BLaER1 (cell line): Measurements from ENCODE around the gene LRRC3.

Source experiments
- H3K27ac ChIP-seq: shearing (Covaris generic); formaldehyde crosslinking; 2 replicates; pipeline ENCODE4 v1.8.1; 2022
- H3K27me3 ChIP-seq: shearing (Covaris generic); formaldehyde crosslinking; 2 replicates; pipeline ENCODE4 v1.8.1; 2022
- H3K36me3 ChIP-seq: shearing (Covaris generic); formaldehyde crosslinking; 2 replicates; pipeline ENCODE4 v1.8.1; 2022
- H3K4me1 ChIP-seq: shearing (Covaris generic); formaldehyde crosslinking; 2 replicates; pipeline ENCODE4 v1.8.1; 2022
- H3K4me2 ChIP-seq: shearing (Covaris generic); formaldehyde crosslinking; 2 replicates; pipeline ENCODE4 v1.8.1; 2022
- H3K4me3 ChIP-seq: shearing (Covaris generic); formaldehyde crosslinking; 2 replicates; pipeline ENCODE4 v1.8.1; 2022
- H3K9ac ChIP-seq: shearing (Covaris generic); formaldehyde crosslinking; 2 replicates; pipeline ENCODE4 v1.8.1; 2022
- H3K9me3 ChIP-seq: shearing (Covaris generic); formaldehyde crosslinking; 2 replicates; pipeline ENCODE4 v1.8.1; 2022
- H4K20me1 ChIP-seq: shearing (Covaris generic); formaldehyde crosslinking; 2 replicates; pipeline ENCODE4 v1.8.1; 2022
- Cebpa-rat ChIP-seq: shearing (Covaris generic); IDR thresholded peaks from 2 replicates; pipeline ENCODE4 v1.8.1; 2022

The LRRC3 gene

GRCh38 chr21:44454747-44455523 is at the start of gene LRRC3:
LRRC3 (plus strand) TSS chr21:44455510; CDS start chr21:44456645, 1,135 bp downstream.
- Histone ChIP-seq H3K27ac (peak within 1 kb of the TSS; percentile 56; the same call in 1 of the 2 replicates), H4K20me1 (no peaks in the 10 kb centered on the region; the same call in 1 of the 2 replicates), H3K9ac (peak within 1 kb of the TSS; percentile 59), H3K36me3 (0 out of 2 replicates have a peak, but pooled peaks cover 8% of the 10 kb centered on the region), H3K4me2 (peak within 1 kb of the TSS; percentile 82), H3K9me3 (peaks cover 22% of the 10 kb centered on the region), H3K4me1 (peaks cover 39% of the 10 kb centered on the region), H3K27me3 (no peaks in the 10 kb centered on the region), H3K4me3 (peak within 1 kb of the TSS; percentile 74)
- no peak for TF ChIP-seq Cebpa-rat

DNA sequence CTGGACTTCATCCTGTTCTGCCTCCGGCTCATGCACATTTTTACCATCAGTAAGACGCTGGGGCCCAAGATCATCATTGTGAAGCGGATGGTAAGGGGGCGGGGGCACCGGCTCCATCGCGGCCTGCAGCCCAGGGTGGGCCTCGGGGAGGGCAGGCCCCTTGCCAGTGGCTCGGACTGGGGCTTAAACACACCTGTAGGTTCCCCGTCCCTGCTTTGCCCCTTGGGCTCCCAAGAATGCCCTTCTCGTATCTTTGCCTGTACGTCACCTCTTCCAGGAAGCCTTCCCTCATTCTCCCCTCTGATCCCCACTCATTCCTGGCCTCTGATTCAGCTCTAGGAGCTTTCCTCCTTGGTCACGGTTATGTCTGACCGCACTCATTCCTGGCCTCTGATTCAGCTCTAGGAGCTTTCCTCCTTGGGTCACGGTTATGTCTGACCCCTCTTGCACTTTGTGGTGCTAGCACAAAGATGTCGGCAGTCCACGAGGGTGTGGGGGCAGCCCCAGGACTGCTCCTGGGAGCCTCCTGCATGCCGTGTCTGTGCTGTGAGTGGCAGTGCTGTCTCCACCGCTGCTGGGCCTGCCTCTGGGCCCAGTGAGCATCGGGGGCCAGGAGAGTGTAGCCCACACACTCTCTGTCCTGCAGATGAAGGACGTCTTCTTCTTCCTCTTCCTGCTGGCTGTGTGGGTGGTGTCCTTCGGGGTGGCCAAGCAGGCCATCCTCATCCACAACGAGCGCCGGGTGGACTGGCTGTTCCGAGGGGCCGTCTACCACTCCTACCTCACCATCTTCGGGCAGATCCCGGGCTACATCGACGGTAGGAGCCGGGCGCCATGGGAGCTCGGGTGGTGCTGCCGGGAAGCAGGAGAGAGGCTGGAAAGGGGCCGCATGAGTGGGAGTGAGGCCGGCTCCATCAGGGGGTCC is 49.1 kb upstream of the LRRC3 start:
- no peak overlapping the region for H3K4me2 ChIP-seq
- H3K9me3 ChIP-seq, result peaks cover 61% of the 10 kb centered on the region
- H3K27me3 ChIP-seq, result no peaks in the 10 kb centered on the region
- no peak overlapping the region for H3K9ac ChIP-seq
- H3K36me3 ChIP-seq, result peaks cover 93% of the 10 kb centered on the region
- no peaks in the 10 kb centered on the region for H4K20me1 ChIP-seq
- H3K27ac ChIP-seq, result no peak overlapping the region
- TF ChIP-seq Cebpa-rat, result no peak
- no peak overlapping the region for H3K4me3 ChIP-seq
- peaks cover 14% of the 10 kb centered on the region for H3K4me1 ChIP-seq

DNA sequence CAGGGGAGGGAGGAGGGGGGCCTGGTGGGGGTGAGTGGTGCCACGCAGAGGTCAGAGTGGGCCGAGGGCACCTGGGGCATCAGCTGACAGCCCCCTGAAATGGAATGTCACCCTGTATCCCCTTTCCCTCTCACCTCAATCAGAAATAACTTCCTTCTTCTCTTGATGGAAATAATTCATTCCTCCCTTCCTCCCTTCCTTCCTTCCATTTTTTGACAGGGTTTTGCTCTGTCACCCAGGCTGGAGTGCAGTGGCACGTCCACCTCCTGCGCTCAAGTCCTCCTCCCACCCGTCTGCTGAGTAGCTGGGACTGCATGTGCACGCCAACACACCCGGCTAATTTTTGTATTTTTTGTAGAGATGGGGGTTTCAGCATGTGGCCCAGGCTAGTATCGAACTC is 48.4 kb upstream of the LRRC3 start:
- no peaks in the 10 kb centered on the region for H4K20me1 ChIP-seq
- peaks cover 7% of the 10 kb centered on the region for H3K4me1 ChIP-seq
- TF ChIP-seq Cebpa-rat, result no peak
- peaks cover 93% of the 10 kb centered on the region for H3K36me3 ChIP-seq
- peaks cover 67% of the 10 kb centered on the region for H3K9me3 ChIP-seq
- H3K27ac ChIP-seq, result no peak overlapping the region
- no peak overlapping the region for H3K4me2 ChIP-seq
- no peak overlapping the region for H3K4me3 ChIP-seq
- no peak overlapping the region for H3K9ac ChIP-seq
- H3K27me3 ChIP-seq, result no peaks in the 10 kb centered on the region

DNA sequence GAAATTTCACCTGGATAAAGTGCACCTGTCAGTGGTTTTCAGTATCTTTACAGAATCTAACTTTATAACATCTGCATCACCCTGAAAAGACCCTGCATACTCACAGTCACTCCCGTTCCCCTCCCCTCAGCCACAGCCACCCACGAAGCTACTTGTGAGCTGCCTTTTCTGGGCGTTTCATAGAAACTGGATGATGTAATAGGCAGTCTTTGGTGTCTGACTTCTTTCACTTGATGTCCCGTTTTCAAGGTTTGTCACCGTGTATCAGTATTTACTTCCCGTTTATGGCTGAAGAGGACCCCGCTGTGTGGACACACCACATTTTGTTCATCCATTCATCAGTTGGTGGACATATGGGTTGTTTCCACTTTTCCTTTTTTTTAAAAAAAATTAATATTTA is 47.8 kb upstream of the LRRC3 start:
- Histone ChIP-seq H3K27me3 (no peaks in the 10 kb centered on the region), H3K4me1 (peaks cover 1% of the 10 kb centered on the region; the same call in 1 of the 2 replicates), H4K20me1 (no peaks in the 10 kb centered on the region), H3K9ac (no peak overlapping the region), H3K27ac (no peak overlapping the region), H3K4me2 (no peak overlapping the region), H3K4me3 (no peak overlapping the region), H3K36me3 (peaks cover 91% of the 10 kb centered on the region), H3K9me3 (peaks cover 68% of the 10 kb centered on the region)
- no peak for TF ChIP-seq Cebpa-rat

GRCh38 chr21:44408226-44408625 is 47.1 kb upstream of the LRRC3 start:
- Histone ChIP-seq H4K20me1 (no peaks in the 10 kb centered on the region), H3K4me2 (no peak overlapping the region), H3K36me3 (peaks cover 91% of the 10 kb centered on the region), H3K9me3 (peaks cover 64% of the 10 kb centered on the region), H3K4me3 (no peak overlapping the region), H3K27ac (no peak overlapping the region), H3K27me3 (no peaks in the 10 kb centered on the region), H3K9ac (no peak overlapping the region), H3K4me1 (no peaks in the 10 kb centered on the region)
- TF ChIP-seq Cebpa-rat, result no peak

GRCh38 chr21:44413566-44414290 is 41.6 kb upstream of the LRRC3 start:
- Histone ChIP-seq H3K27me3 (no peaks in the 10 kb centered on the region), H3K36me3 (peaks cover 94% of the 10 kb centered on the region), H3K9me3 (peaks cover 76% of the 10 kb centered on the region), H3K4me3 (no peak overlapping the region), H3K27ac (no peak overlapping the region), H3K9ac (no peak overlapping the region), H3K4me2 (no peak overlapping the region), H3K4me1 (no peaks in the 10 kb centered on the region), H4K20me1 (no peaks in the 10 kb centered on the region)
- no peak for TF ChIP-seq Cebpa-rat

DNA sequence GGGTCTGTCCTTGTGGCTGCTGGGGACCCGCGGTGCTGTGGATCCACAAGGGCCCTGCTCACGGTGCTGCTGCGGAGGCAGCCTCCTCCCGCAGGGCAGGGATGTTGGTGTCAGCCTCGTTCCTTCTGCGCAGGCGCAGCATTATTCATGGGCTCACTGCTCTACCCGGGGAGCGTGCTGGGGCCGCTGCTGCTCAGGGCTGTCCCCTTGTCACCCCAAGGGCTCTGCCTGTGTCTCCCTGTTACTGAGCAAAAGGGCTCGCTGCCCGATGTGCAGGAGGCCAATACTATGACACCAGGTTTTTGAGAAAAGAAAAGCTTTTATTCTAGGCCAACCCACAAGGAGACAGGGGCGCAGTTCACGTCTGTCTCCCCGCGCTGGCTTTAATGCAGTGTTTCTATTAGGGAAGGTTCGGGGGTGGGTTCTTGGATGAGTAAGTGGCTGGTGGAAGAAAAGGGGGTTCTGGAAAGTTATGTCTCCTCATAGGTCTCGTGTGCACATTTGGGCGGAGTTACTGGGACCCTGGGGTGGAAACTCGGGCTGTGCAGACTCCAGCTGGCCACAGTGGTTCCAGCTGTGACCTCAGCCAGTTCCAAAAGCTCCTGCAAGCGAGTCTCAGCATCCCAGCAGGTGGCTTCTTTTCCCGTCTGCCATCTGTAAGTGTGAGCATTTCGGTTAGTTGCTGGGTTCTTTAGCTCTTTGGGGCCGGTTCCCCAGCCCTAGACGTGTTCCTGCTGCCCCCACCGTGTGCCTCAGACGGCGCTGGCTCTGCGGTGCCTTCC is 40.8 kb upstream of the LRRC3 start:
- H3K4me1 ChIP-seq, result no peaks in the 10 kb centered on the region
- peaks cover 76% of the 10 kb centered on the region for H3K9me3 ChIP-seq
- H3K9ac ChIP-seq, result no peak overlapping the region
- TF ChIP-seq Cebpa-rat, result no peak
- H3K36me3 ChIP-seq, result peaks cover 94% of the 10 kb centered on the region
- no peak overlapping the region for H3K27ac ChIP-seq
- H4K20me1 ChIP-seq, result no peaks in the 10 kb centered on the region
- H3K4me2 ChIP-seq, result no peak overlapping the region
- no peak overlapping the region for H3K4me3 ChIP-seq
- no peaks in the 10 kb centered on the region for H3K27me3 ChIP-seq

- Histone ChIP-seq H3K4me2 (no peak overlapping the region), H4K20me1 (no peaks in the 10 kb centered on the region), H3K9me3 (peaks cover 77% of the 10 kb centered on the region), H3K4me3 (no peak overlapping the region), H3K27ac (no peak overlapping the region), H3K27me3 (no peaks in the 10 kb centered on the region), H3K36me3 (peaks cover 95% of the 10 kb centered on the region), H3K4me1 (peaks cover 3% of the 10 kb centered on the region), H3K9ac (no peak overlapping the region)
- TF ChIP-seq Cebpa-rat, result no peak
Observed at GRCh38 chr21:44415073-44416025, 40.0 kb upstream of the LRRC3 start.
